Erythroblast (primary cell): ENCODE results near the gene RAB11A.

ENCODE experiments used
- GATA1 ChIP-seq: IDR thresholded peaks from 2 replicates; pipeline ENCODE4 v1.6.1; 2011; ENCODE audit warnings: low read depth, mild to moderate bottlenecking, control low read depth, low read length, moderate library complexity
- POLR2A ChIP-seq: IDR thresholded peaks from 2 replicates; pipeline ENCODE4 v1.6.1; 2011; ENCODE audit warnings: mild to moderate bottlenecking, low read length

DNA sequence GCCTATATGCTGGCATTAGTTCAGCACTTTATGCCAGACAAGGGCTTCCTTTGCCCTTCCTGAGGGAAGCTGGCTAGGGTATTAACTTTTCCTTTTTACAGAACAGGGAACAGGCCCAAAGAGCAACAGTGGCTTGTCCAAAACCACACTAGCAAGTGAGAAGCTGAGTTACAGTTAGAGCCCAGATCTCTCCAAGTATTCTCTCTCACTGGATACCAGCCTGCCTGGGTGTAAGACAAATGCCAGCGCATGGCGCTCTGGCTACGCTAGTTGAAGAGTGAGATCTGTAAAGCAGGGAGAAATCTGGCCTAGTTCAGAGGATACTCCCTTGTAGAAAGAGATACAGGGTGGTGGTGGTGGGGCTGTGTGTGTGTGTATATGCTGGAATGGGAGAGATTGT lies 38.4 kb downstream of the RAB11A start:
- no peak for TF ChIP-seq POLR2A
- no peak for TF ChIP-seq GATA1
